ENCODE data around the gene ECI1.

Gene ECI1

GRCh38 chr16:2231016-2231931 is 20.1 kb downstream of the ECI1 start:
- no peak for TF ChIP-seq CTCF (IDR thresholded peaks at IDR 0.05; ENCODE audit: low read depth, low read length)
- H3K4me3 ChIP-seq (replicated peaks in 1 of 2; ENCODE audit: low read depth in 2 of 2, low read length in 2 of 2) = no peak overlapping the region
- no peak for DNase-seq (ENCODE audit: low read depth in 2 of 2)

DNA sequence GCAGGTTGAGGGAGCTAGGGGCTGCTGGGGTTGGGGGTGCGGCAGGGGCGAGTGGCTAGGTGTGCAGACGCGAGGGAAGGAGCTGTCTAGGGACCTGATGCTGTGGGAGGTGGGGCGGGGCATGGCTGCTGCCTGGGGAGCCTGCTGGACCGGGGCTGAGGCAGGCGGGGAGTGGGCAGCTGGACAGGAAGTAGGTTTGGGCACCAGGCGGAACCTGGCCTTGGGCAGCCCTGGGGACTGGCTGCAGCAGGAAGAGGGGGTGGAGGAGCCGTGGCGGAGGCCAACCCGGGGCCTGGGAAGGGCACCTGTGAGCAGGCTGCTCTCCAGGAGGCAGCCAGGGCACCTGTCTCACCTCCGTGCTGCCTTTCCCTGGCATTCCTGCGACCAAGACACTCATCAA is 21.0 kb downstream of the ECI1 start:
- DNase-seq (ENCODE audit: low read depth in 2 of 2) = no peak
- no peak overlapping the region for H3K4me3 ChIP-seq (replicated peaks in 1 of 2; ENCODE audit: low read depth in 2 of 2, low read length in 2 of 2)
- TF ChIP-seq CTCF (IDR thresholded peaks at IDR 0.05; ENCODE audit: low read depth, low read length) = no peak

- TF ChIP-seq CTCF (IDR thresholded peaks at IDR 0.05; ENCODE audit: low read depth, low read length) = no peak
- no peak for DNase-seq (ENCODE audit: low read depth in 2 of 2)
- H3K4me3 ChIP-seq (replicated peaks in 1 of 2; ENCODE audit: low read depth in 2 of 2, low read length in 2 of 2) = no peak overlapping the region
These were observed 21.6 kb downstream of the ECI1 start for GRCh38 chr16:2229632-2230250.

DNA sequence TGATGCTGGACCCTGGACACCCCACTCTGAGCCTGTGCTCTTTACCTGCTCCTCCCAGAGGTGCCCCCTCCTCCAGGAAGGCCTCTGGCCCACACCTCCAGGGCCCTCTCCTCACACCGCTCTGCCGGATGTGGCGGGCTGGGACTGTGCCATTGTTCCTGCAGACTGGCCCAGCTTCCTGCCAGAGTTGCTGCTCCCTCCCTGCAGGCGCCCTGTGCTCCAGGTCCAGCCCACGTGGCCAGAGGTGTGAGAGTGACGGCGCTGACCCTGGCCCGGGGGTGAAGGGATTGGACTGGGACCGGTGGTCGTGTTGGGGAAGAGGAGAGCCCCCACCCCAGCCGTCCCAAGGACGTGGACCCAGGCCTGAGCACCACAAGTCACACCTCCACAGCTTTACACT is 22.3 kb downstream of the ECI1 start:
- no peak for DNase-seq (ENCODE audit: low read depth in 2 of 2)
- no peak overlapping the region for H3K4me3 ChIP-seq (replicated peaks in 1 of 2; ENCODE audit: low read depth in 2 of 2, low read length in 2 of 2)
- no peak for TF ChIP-seq CTCF (IDR thresholded peaks at IDR 0.05; ENCODE audit: low read depth, low read length)

- H3K4me3 ChIP-seq (replicated peaks in 1 of 2; ENCODE audit: low read depth in 2 of 2, low read length in 2 of 2) = no peak overlapping the region
- TF ChIP-seq CTCF (IDR thresholded peaks at IDR 0.05; ENCODE audit: low read depth, low read length) = no peak
- DNase-seq (ENCODE audit: low read depth in 2 of 2) = no peak
These were observed 23.1 kb downstream of the ECI1 start for GRCh38 chr16:2228161-2228824.

DNA sequence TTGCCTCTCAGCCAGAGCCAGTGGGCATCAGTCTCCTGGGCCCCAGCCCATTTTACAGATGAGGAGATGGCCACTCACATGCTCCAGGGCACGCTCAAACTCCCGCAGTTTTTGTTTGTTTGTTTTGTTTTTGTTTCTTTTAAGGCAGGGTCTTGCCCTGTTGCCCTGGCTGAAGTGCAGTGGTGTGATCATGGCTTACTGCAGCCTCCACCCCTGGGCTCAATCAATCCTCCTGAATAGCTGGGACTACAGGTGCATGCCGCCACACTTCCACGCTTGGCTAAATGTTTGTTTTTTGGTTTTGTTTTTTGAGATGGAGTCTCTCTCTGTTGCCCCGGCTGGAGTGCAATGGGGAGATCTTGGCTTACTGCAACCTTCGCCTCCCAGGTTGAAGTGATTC is 24.5 kb downstream of the ECI1 start:
- no peak overlapping the region for H3K4me3 ChIP-seq (replicated peaks in 1 of 2; ENCODE audit: low read depth in 2 of 2, low read length in 2 of 2)
- DNase-seq (ENCODE audit: low read depth in 2 of 2) = no peak
- TF ChIP-seq CTCF (IDR thresholded peaks at IDR 0.05; ENCODE audit: low read depth, low read length) = no peak
